Gastroesophageal sphincter (tissue), 3 donors: ENCODE results near the gene RBBP8NL.
A peak's percentile ranks its signal among the peaks of the same experiment; 100 is the strongest.

Experiments used
- CTCF ChIP-seq, 4 experiments: fragments of 200-600 bp in 2 of 4; fragments of 450-650 bp in 2 of 4; sonication (generic) in 1 of 4; IDR thresholded peaks; one replicate each; pipeline ENCODE4 v1.5.1; 2017 to 2019; ENCODE audit warnings: antibody characterized with exemption in 4 of 4, mild to moderate bottlenecking in 2 of 4, moderate library complexity in 2 of 4
- EP300 ChIP-seq: sonication (generic); formaldehyde crosslinking; IDR thresholded peaks from one replicate; pipeline ENCODE4 v1.6.1; 2017; ENCODE audit warnings: antibody characterized with exemption, mild to moderate bottlenecking

GRCh38 chr20:62376112-62377063 lies 51.0 kb downstream of the RBBP8NL start:
- TF ChIP-seq EP300, result no peak
- peak in 3 of 4 experiments; percentile 79 to 90 (median 86) for TF ChIP-seq CTCF (IDR thresholded peaks at IDR 0.05)
